MCF 10A (cell line): ENCODE data around the gene RAB37. TPM values are rescaled to one million over a fixed set of nuclear protein-coding genes. Genes with fewer than 3 reads are reported as not detected.

ENCODE experiments used
- BruUV-seq: library from RNA; stranded (reverse); fragments of 400-500 nt; replicated peaks from 2 replicates; lab custom pipeline; 2021; lab: Mats Ljungman, UMichigan
- CTCF ChIA-PET: fragments of 300-600 bp; sonication (Branson Sonifier 250); formaldehyde crosslinking; extraction: SDS; loops from one replicate; lab custom pipeline; 2021; ENCODE audit warnings: antibody characterized with exemption, inconsistent platforms; lab: Yijun Ruan, JAX
- POLR2A ChIA-PET: fragments of 300-600, 350-650 bp; sonication (Branson Sonifier 250); formaldehyde crosslinking; extraction: SDS; loops from one replicate; lab custom pipeline; 2020; ENCODE audit warnings: antibody characterized with exemption, inconsistent platforms; lab: Yijun Ruan, JAX
- DNase-seq: peaks from one replicate; pipeline ENCODE4 v3.0.0-alpha.2; 2018; ENCODE audit not compliant: unreplicated experiment
- H3K27ac Mint-ChIP-seq: one replicate; pipeline ENCODE4 v1.8.0; 2022; ENCODE audit warnings: mild to moderate bottlenecking, low read depth, mixed read lengths; ENCODE audit not compliant: unreplicated experiment
- H3K27me3 Mint-ChIP-seq: one replicate; pipeline ENCODE4 v1.8.0; 2022; ENCODE audit warnings: mixed read lengths; ENCODE audit not compliant: insufficient read depth, unreplicated experiment
- H3K36me3 Mint-ChIP-seq: one replicate; pipeline ENCODE4 v1.8.0; 2022; ENCODE audit warnings: mild to moderate bottlenecking, moderate library complexity, mixed read lengths; ENCODE audit not compliant: insufficient read depth, unreplicated experiment
- H3K4me1 Mint-ChIP-seq: one replicate; pipeline ENCODE4 v1.8.0; 2022; ENCODE audit warnings: mixed read lengths; ENCODE audit not compliant: insufficient read depth, unreplicated experiment
- H3K4me3 Mint-ChIP-seq: one replicate; pipeline ENCODE4 v1.8.0; 2022; ENCODE audit warnings: mild to moderate bottlenecking, moderate library complexity, mixed read lengths; ENCODE audit not compliant: unreplicated experiment
- H3K9me3 Mint-ChIP-seq: one replicate; pipeline ENCODE4 v1.8.0; 2022; ENCODE audit warnings: mixed read lengths; ENCODE audit not compliant: unreplicated experiment
- intact Hi-C: fragments of 100-400 bp; cut with micrococcal nuclease; formaldehyde crosslinking; loops from 2 replicates; pipeline ENCODE4 v1.14.1; 2022
- total RNA-seq: library from RNA; stranded (reverse); gene quantifications from 2 replicates; pipeline ENCODE4 v1.2.3, GENCODE V29; 2022
- TF ChIP-seq, protein P1 (sequence below): fragments of 200-600 bp; IDR thresholded peaks from one replicate; pipeline ENCODE4 v1.8.0; 2022; ENCODE audit warnings: antibody characterized with exemption, mild to moderate bottlenecking; ENCODE audit not compliant: unreplicated experiment

Gene RAB37
- total RNA-seq, 1 experiment from 2014 or later, result not detected

GRCh38 chr17:74715144-74715543, 21.9 kb upstream of the RAB37 start:
- Mint-ChIP-seq H3K27me3 (peaks cover 63% of the 10 kb centered on the region), H3K36me3 (no peaks in the 10 kb centered on the region), H3K27ac (no peak overlapping the region), H3K4me1 (no peaks in the 10 kb centered on the region), H3K9me3 (no peaks in the 10 kb centered on the region), H3K4me3 (no peak overlapping the region)
- ChIA-PET POLR2A (no interaction called here), CTCF (no interaction called here)
- TF ChIP-seq, protein P1, sequence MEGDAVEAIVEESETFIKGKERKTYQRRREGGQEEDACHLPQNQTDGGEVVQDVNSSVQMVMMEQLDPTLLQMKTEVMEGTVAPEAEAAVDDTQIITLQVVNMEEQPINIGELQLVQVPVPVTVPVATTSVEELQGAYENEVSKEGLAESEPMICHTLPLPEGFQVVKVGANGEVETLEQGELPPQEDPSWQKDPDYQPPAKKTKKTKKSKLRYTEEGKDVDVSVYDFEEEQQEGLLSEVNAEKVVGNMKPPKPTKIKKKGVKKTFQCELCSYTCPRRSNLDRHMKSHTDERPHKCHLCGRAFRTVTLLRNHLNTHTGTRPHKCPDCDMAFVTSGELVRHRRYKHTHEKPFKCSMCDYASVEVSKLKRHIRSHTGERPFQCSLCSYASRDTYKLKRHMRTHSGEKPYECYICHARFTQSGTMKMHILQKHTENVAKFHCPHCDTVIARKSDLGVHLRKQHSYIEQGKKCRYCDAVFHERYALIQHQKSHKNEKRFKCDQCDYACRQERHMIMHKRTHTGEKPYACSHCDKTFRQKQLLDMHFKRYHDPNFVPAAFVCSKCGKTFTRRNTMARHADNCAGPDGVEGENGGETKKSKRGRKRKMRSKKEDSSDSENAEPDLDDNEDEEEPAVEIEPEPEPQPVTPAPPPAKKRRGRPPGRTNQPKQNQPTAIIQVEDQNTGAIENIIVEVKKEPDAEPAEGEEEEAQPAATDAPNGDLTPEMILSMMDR, result no peak
- no peak for DNase-seq
- intact Hi-C loops, result no loop called here
- BruUV-seq, result no TSS peak

GRCh38 chr17:74720506-74720905, 16.6 kb upstream of the RAB37 start:
- H3K4me3 Mint-ChIP-seq, result no peak overlapping the region
- no peaks in the 10 kb centered on the region for H3K36me3 Mint-ChIP-seq
- intact Hi-C loops, result no loop called here
- no TSS peak for BruUV-seq
- ChIA-PET POLR2A (interaction anchor here (0.6 kb wide), 1 partner anchor 27 kb away, joined by 4 read pairs; no protein-coding TSS in a partner anchor), CTCF (interaction anchor here (0.6 kb wide), 1 partner anchor 415 kb away, joined by 4 read pairs; no protein-coding TSS in a partner anchor)
- H3K9me3 Mint-ChIP-seq, result no peaks in the 10 kb centered on the region
- H3K27ac Mint-ChIP-seq, result no peak overlapping the region
- no peak for DNase-seq
- peaks cover 71% of the 10 kb centered on the region for H3K27me3 Mint-ChIP-seq
- TF ChIP-seq, protein P1, result no peak
- no peaks in the 10 kb centered on the region for H3K4me1 Mint-ChIP-seq

DNA sequence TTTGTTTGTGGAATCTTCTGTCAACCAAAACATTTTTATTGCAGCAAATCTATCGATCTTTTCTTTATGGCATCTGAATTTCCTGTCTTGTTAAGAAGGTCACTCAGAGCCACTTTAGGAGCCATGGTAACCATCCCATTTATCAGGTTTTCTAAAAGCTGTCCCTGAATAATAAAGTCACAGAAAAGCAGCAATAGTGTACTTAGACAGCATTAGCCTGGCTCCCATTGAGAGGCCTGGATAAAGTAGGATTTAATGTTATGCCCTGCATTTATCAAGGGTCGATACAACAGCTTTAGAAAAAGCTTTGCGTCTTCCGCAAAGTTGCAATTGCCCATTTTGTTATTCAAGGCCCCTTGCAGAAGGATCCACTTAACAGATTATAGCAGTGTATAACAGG, 14.3 kb upstream of the RAB37 start:
- TF ChIP-seq, protein P1, result no peak
- ChIA-PET CTCF (no interaction called here), POLR2A (interaction anchor here (0.6 kb wide), 1 partner anchor 965 kb away, joined by 3 read pairs; no protein-coding TSS in a partner anchor)
- Mint-ChIP-seq H3K9me3 (no peaks in the 10 kb centered on the region), H3K27ac (no peak overlapping the region), H3K4me3 (no peak overlapping the region), H3K36me3 (no peaks in the 10 kb centered on the region), H3K27me3 (peaks cover 60% of the 10 kb centered on the region), H3K4me1 (no peaks in the 10 kb centered on the region)
- BruUV-seq, result no TSS peak
- no peak for DNase-seq
- intact Hi-C loops, result no loop called here

GRCh38 chr17:74723891-74724290, 13.2 kb upstream of the RAB37 start:
- H3K4me1 Mint-ChIP-seq, result no peaks in the 10 kb centered on the region
- intact Hi-C loops, result no loop called here

More at GRCh38 chr17:74723891-74724290, 13.2 kb upstream of the RAB37 start:
- POLR2A ChIA-PET, result no interaction called here
- Mint-ChIP-seq H3K27ac (no peak overlapping the region), H3K27me3 (peaks cover 53% of the 10 kb centered on the region), H3K9me3 (no peaks in the 10 kb centered on the region), H3K4me3 (no peak overlapping the region), H3K36me3 (no peaks in the 10 kb centered on the region)
- CTCF ChIA-PET, result interaction anchor here (0.6 kb wide), 1 partner anchor 237 kb away, joined by 3 read pairs; no protein-coding TSS in a partner anchor
- TF ChIP-seq, protein P1, result no peak
- BruUV-seq, result no TSS peak
- no peak for DNase-seq
